GM19193 (cell line): ENCODE results near the gene WNT7B.

Experiments
- POLR2A ChIP-seq: IDR thresholded peaks from 4 replicates; pipeline ENCODE4 v1.6.1; 2011; ENCODE audit not compliant: insufficient read depth, insufficient read length; ENCODE audit errors: extremely low read depth

WNT7B gene

DNA sequence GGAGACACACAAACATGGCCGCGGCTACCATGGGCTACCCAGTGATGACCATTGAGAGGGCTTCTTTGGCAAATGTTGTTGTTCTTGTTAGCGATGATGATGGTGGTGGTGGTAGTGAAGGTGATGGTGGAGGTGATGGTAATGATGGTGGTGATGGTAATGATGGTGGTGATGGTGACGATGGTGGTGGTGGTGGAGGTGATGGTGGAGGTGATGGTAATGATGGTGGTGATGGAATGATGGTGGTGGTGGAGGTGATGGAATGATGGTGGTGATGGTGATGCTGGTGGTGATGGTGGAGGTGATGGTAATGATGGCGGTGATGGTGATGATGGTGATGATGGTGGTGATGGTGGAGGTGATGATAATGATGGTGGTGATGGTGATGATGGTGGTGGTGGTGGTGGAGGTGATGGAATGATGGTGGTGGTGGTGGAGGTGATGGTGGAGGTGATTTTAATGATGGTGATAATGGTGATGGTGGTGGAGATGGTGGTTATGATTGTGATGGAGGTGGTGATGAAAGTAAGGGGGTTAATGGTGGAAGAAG lies 16.3 kb upstream of the WNT7B start:
- TF ChIP-seq POLR2A, result no peak

DNA sequence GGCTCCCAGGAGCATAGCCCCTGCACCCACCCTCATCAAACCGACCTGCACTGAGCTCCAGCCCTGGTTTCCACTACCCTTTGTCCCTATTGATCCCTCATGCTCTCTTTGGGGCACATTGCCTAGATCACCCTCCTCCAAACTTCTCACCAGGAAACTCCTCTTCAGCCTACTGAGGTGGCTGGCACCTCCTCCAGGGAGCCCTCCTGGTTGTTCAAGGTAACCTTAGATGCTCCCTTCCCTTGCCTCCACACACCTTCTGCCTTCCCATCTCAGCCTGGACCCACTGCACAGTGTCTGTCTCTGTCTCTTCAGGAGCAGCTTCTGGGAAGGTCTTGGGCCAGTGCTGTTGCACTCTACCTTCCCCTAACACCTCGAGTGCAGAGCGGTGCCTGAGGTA lies 15.8 kb upstream of the WNT7B start:
- TF ChIP-seq POLR2A, result no peak

GRCh38 chr22:45991098-45991497 lies 14.1 kb upstream of the WNT7B start:
- no peak for TF ChIP-seq POLR2A

DNA sequence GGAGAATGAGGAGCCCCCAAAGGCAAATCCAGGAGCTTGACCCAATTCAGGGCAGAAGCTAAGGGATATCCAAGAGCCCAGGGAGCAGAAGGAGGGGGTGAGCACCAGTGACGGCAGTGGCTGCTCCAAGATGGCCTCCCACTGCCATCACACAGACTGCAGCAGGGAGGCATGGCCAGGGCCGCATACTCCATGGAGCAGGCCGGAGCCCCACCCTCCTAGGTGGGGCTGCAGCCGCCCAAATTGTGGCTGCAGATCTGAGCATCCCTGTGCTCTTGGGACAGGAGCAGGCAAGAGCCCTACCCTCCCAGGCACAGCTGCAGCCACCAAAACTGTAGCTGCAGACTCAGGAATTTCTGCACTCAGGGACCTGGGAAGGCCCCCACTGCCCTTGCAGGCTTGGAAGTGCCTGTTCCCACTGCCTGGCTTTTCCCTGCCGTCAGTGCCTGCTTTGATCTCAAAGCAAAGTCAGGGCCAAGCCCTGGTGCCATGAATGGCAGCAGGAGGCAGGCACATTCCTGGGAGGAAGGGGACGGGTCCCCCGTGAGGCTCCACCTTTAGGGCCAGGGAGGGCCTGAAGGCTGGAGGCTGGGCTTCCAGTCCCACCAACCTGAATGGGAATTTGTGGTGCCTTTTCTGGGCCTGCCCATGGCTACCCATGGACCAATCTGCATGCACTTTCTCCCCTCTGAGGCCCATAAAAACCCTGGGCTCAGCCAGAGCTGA lies 10.3 kb upstream of the WNT7B start:
- TF ChIP-seq POLR2A, result no peak

DNA sequence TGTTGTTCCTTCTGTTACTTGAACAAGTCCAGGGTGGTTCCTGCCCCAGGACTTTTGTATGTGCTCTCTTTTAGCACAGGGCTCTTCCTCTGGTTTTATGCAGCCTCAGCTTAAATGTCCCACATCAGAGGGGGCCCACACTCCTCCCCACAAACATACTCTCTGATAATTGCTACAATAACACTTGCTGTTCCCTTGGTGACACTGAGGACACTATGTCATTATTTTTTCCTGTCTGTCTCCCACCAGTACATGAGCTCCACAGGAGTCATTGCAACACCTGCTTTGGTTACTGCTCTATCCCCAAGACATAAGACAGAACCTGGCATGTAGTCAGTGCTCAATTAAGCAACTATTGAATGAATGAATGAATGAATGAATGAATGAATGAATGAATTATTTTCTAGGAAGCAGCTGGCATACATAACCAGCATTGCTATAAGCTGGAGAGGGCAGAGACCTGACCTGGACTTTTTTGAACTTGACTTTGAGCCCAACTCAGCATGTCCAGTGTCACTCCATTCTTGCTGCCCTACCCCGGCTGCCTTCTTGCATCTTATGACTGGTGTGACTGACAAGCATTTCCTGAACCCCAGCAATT lies 7.5 kb upstream of the WNT7B start:
- no peak for TF ChIP-seq POLR2A

DNA sequence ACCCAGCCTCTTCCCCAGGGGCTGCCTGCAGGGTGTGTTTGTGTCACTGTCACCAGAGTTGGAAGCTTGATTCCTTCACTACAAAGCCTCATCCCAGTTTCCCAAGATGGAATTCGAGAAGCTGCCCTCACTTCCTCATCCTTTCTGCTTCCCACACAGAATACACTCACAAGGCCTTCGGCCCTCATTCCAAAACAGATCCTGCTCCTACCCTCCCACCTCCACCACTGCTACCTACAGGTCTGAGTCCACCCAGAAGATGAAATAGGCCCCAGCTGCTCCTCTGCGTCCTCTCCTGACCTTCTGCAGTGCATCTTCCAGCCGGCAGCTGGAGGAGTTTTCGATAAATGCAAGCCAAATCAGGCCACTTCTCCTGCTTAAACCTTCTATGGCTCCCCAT lies 6.8 kb upstream of the WNT7B start:
- TF ChIP-seq POLR2A, result no peak

- TF ChIP-seq POLR2A, result no peak
These were observed 3.8 kb upstream of the WNT7B start for GRCh38 chr22:45980761-45981160.

DNA sequence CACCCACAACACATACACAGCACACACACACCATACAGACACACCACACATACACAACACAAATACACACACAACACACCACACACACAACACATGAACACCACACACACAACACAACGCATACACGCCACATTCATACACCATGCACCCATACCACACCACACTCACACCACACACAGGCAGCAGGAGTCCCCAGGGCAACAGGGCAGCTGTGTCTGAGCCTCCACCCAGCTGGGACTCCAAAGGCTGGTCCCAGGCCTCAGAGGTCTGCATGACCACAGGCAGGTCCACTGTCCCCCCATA lies 3.3 kb upstream of the WNT7B start:
- no peak for TF ChIP-seq POLR2A

GRCh38 chr22:45978275-45978713 lies 1.3 kb upstream of the WNT7B start:
- no peak for TF ChIP-seq POLR2A

GRCh38 chr22:45977551-45978274 lies 751 bp upstream of the WNT7B start:
- no peak for TF ChIP-seq POLR2A

GRCh38 chr22:45976254-45977002 lies 534 bp downstream of the WNT7B start:
- TF ChIP-seq POLR2A, result no peak

GRCh38 chr22:45975164-45976161 lies 1.5 kb downstream of the WNT7B start:
- TF ChIP-seq POLR2A, result no peak

GRCh38 chr22:45974498-45974897 lies 2.5 kb downstream of the WNT7B start:
- TF ChIP-seq POLR2A, result no peak

DNA sequence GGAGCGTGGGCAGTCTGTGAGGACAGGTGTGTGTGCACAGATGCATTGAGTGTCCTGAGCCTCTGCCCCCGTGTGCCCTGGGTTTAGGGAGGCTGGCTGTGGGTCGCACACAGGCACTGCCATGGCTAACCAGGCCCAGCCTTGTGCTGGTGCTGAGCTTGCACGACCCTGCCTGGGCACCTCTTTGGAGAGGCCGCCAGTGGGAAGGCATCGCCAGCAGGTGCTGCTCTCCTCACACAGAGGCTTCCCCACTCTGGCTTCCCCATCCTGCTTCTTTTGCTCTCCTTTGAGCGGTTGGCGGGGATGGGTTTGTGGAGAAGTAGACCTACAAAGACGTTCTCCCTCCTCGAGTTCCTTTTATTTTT lies 4.1 kb downstream of the WNT7B start:
- no peak for TF ChIP-seq POLR2A
